GM12874 (cell line): Measurements from ENCODE around the gene UBE2N.

ENCODE experiments used
- TF ChIP-seq, protein P1 (sequence below): IDR thresholded peaks from 2 replicates; pipeline ENCODE4 v1.5.1; 2011; ENCODE audit warnings: low read depth, mild to moderate bottlenecking, control low read depth, low read length, moderate library complexity; ENCODE audit not compliant: insufficient read depth

The UBE2N gene

GRCh38 chr12:93467351-93468007, 25.7 kb upstream of the UBE2N start, which contains the start of gene MRPL42:
Gene MRPL42 (plus strand): TSS chr12:93467514. CDS start chr12:93469286, 1,772 bp downstream.
- TF ChIP-seq, protein P1, sequence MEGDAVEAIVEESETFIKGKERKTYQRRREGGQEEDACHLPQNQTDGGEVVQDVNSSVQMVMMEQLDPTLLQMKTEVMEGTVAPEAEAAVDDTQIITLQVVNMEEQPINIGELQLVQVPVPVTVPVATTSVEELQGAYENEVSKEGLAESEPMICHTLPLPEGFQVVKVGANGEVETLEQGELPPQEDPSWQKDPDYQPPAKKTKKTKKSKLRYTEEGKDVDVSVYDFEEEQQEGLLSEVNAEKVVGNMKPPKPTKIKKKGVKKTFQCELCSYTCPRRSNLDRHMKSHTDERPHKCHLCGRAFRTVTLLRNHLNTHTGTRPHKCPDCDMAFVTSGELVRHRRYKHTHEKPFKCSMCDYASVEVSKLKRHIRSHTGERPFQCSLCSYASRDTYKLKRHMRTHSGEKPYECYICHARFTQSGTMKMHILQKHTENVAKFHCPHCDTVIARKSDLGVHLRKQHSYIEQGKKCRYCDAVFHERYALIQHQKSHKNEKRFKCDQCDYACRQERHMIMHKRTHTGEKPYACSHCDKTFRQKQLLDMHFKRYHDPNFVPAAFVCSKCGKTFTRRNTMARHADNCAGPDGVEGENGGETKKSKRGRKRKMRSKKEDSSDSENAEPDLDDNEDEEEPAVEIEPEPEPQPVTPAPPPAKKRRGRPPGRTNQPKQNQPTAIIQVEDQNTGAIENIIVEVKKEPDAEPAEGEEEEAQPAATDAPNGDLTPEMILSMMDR = peak; percentile 81

DNA sequence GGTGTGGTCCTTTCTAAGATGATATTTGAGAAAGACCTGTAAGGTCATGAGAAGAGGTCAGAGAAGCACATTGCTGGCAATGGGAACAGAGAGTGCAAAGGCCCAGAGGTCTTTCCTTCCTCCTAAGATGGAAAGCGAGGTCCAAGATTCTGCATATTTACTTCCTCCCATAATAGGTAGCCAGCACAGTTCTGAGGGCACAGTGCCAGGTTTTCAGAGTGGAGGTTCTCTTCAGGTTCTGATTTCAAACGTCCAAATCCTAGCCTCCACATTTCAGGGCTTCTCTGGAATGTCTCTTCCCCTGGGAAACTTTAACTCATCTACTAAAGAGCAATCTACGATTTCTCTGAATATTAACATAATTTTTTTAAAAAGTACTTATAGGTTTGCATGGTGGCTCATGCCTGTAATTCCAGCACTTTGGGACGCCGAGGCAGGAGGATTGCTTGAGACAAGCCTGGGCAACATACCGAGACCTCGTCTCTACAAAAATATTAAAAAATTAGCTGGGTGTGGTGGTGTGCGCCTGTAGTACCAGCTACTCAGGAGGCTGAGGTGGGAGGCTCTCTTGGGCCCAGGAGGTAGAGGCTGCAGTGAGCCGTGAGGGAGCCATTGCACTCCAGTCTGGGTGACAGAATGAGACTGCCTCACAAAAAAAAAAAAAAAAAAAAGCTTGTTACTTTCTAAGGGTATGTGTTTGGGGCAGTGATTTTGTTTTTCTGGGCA, 25.0 kb upstream of the UBE2N start:
- TF ChIP-seq, protein P1 = no peak

DNA sequence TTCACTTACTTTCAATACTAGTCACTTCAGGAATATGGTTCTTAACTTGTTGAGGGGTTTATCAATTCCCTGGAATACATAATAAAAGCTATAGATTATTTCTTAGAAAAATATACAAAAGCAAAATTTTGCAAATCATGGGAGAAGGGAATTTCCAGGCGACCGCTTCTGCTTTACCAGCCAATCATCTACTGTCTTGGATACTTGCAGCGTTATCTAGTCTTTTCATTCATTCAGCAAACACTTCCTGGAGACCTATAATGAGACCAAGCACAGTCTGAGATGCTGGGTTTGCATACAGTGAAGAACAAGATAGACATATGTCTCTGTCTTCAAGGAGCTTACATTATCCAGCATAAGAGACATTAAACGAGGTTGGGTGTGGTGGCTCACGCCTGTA, 24.1 kb upstream of the UBE2N start:
- TF ChIP-seq, protein P1 = no peak

DNA sequence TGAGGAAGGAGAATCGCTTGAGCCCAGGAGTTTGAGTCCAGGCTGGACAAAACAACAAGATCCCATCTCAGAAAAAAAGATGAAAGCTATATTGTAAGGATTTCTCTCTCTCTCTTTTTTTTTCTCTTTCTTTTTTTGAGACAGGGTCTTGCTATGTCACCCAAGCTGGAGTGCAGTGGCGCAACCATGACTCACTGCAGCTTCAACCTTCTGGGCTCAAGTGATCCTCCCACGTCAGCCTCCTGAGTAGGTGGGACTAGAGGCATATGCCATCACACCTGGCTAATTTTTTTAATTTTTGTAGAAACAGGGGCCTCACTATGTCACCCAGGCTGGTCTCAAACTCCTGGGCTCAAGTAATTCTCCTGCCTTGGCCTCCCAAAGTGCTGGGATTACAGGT, 19.8 kb upstream of the UBE2N start:
- TF ChIP-seq, protein P1 = no peak

DNA sequence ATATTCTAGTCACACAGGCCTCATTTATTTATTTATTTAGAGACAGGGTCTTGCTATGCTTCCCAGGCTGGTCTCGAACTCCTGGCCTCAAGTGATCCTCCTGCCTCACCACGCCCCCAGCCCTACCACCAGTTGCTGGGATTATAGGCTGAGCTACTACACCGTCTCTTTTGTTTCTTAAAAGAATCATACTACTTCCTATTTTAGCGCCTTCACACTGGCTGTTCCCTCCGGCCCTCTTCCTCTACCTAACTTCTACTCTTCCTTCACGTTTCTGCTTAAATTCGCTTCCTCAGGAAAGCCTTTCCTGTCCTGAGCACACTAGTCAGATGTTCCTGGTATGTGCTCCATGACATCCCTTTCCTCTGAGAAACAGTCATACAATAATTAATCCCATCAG, 19.2 kb upstream of the UBE2N start:
- TF ChIP-seq, protein P1 = no peak

DNA sequence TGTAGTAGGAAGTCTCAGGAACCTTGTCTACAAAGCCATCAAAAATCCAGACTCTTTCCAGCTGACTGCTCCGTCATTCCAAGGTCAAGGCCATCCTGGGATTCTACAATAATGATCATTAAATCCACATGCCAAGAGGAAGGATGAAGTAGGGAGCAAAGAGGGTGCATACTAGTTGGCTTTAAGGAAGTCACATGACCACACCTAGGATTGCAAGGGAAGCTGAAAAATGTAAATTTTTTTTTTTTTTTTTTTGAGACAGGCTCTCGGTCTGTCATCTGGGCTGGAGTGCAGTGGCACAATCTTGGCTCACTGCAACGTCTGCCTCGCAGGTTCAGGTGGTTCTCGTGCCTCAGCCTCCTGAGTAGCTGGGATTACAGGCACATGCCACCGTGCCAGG, 18.3 kb upstream of the UBE2N start:
- TF ChIP-seq, protein P1 = no peak

DNA sequence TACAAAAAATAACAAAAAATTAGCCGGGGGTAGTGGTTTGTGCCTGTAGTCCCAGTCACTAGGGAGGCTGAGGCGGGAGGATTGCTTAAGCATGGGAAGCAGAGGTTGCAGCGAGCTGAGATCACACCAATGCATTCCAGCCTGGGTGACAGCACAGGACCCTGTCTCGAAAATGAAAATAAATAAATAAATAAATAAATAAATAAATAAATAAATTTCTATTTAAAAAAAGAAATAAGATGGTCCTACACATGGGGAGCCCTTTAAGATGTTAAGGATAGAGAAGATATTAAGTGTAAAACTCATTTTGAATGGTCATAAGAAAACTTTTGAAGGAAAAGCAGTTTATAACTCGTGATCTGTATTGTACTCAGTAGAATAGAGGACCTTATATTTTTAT, 17.4 kb upstream of the UBE2N start:
- TF ChIP-seq, protein P1 = no peak
